Liver (tissue), 9 donors: Measurements from ENCODE around the gene GALNT6. TPM values are rescaled to one million over a fixed set of nuclear protein-coding genes. Genes with fewer than 3 reads are reported as not detected.

Experiments used
- DNase-seq: peaks from one replicate; pipeline ENCODE4 v3.0.0-alpha.2; 2017; ENCODE audit warnings: low spot score
- H3K27ac ChIP-seq, 2 donors: one replicate each; pipeline ENCODE4 v1.7.0; 2013; ENCODE audit warnings: inconsistent platforms in 2 of 2, low read length in 2 of 2, control low read depth in 1 of 2, low read depth in 1 of 2, mild to moderate bottlenecking in 1 of 2
- H3K27me3 ChIP-seq, 4 donors: one replicate each; pipeline versions ENCODE4 v1.6.1 to v1.7.0; 2013; ENCODE audit warnings: low read length in 3 of 4, inconsistent platforms in 1 of 4, mild to moderate bottlenecking in 1 of 4, moderate library complexity in 1 of 4; ENCODE audit not compliant: control insufficient read depth in 4 of 4, insufficient read depth in 4 of 4
- H3K36me3 ChIP-seq, 4 donors: one replicate each; pipeline versions ENCODE4 v1.6.1 to v1.7.0; 2013; ENCODE audit warnings: low read length in 3 of 4, mild to moderate bottlenecking in 3 of 4, low read depth in 1 of 4, moderate library complexity in 1 of 4; ENCODE audit not compliant: control insufficient read depth in 4 of 4, insufficient read depth in 3 of 4
- H3K4me1 ChIP-seq, 4 donors: one replicate each; pipeline versions ENCODE4 v1.6.1 to v1.7.0; 2013; ENCODE audit warnings: low read length in 3 of 4, mild to moderate bottlenecking in 3 of 4, moderate library complexity in 1 of 4; ENCODE audit not compliant: control insufficient read depth in 4 of 4, insufficient read depth in 4 of 4
- H3K4me3 ChIP-seq, 3 donors: one replicate each; pipeline versions ENCODE4 v1.6.1 to v1.7.0; 2013; ENCODE audit warnings: low read length in 3 of 3, control low read depth in 1 of 3, low read depth in 1 of 3, mild to moderate bottlenecking in 1 of 3
- H3K9ac ChIP-seq, 2 donors: one replicate each; pipeline ENCODE4 v1.7.0; 2013; ENCODE audit warnings: low read length in 2 of 2, mild to moderate bottlenecking in 2 of 2, moderate library complexity in 2 of 2, control low read depth in 1 of 2, low read depth in 1 of 2
- H3K9me3 ChIP-seq, 4 donors: one replicate each; pipeline versions ENCODE4 v1.6.1 to v1.7.0; 2013; ENCODE audit warnings: low read length in 3 of 4; ENCODE audit not compliant: control insufficient read depth in 4 of 4
- CTCF ChIP-seq: fragments of 150-350 bp; IDR thresholded peaks from 2 replicates; pipeline ENCODE4 v1.5.1; 2017; ENCODE audit warnings: improper control_type of control experiment, low read depth, low read length; ENCODE audit not compliant: missing input control
- FOXA1 ChIP-seq: IDR thresholded peaks from 2 replicates; pipeline ENCODE4 v1.6.1; 2016; ENCODE audit warnings: antibody characterized with exemption
- FOXA2 ChIP-seq: IDR thresholded peaks from 2 replicates; pipeline ENCODE4 v1.6.1; 2016; ENCODE audit warnings: antibody characterized with exemption
- GABPA ChIP-seq, 2 donors: IDR thresholded peaks in 1 of 2; conservative IDR thresholded peaks in 1 of 2; 2 replicates each; pipeline ENCODE4 v1.6.1; 2016; ENCODE audit warnings: antibody characterized with exemption in 2 of 2, mild to moderate bottlenecking in 1 of 2, moderate library complexity in 1 of 2
- HNF4G ChIP-seq: IDR thresholded peaks from 2 replicates; pipeline ENCODE4 v1.6.1; 2016; ENCODE audit warnings: antibody characterized with exemption
- NR2F2 ChIP-seq: IDR thresholded peaks from 2 replicates; pipeline ENCODE4 v1.6.1; 2016; ENCODE audit warnings: antibody characterized with exemption
- RAD21 ChIP-seq, 2 donors: IDR thresholded peaks; 2 replicates each; pipeline ENCODE4 v1.6.1; 2016; ENCODE audit warnings: antibody characterized with exemption in 2 of 2, mild to moderate bottlenecking in 2 of 2
- REST ChIP-seq: IDR thresholded peaks from 2 replicates; pipeline ENCODE4 v1.6.1; 2016; ENCODE audit warnings: antibody characterized with exemption, mild to moderate bottlenecking
- SP1 ChIP-seq: IDR thresholded peaks from 2 replicates; pipeline ENCODE4 v1.6.1; 2018; ENCODE audit warnings: antibody characterized with exemption, mild to moderate bottlenecking
- YY1 ChIP-seq: IDR thresholded peaks from 2 replicates; pipeline ENCODE4 v1.6.1; 2016; ENCODE audit warnings: antibody characterized with exemption, mild to moderate bottlenecking
- WGBS: extraction: QIAGEN DNeasy Blood & Tissue Kit; methylation state at CpG from one replicate; pipeline ENCODE4 v1.1.7; 2013; 5-methylcytosine and 5-hydroxymethylcytosine counted together
- polyA plus RNA-seq, 2 donors: library from polyadenylated mRNA; stranded (reverse) in 1 of 2; unstranded in 1 of 2; fragments of 200-250 nt in 1 of 2; fragments of >200 nt in 1 of 2; fragmentation: Nextera tagmentation in 1 of 2; extraction: Ambion mirVana in 1 of 2; gene quantifications; one replicate each; pipeline versions ENCODE4 v1.2.1 to v1.2.3, GENCODE V29; 2013 to 2015
- total RNA-seq, 2 donors: library from RNA; depleted of rRNA; stranded (reverse); fragments of >200 nt; gene quantifications; one replicate each; pipeline ENCODE4 v1.2.3, GENCODE V29; 2014
- TF ChIP-seq, protein P1 (sequence below): IDR thresholded peaks from 2 replicates; pipeline ENCODE4 v1.6.1; 2016; ENCODE audit warnings: antibody characterized with exemption
- TF ChIP-seq, protein P2 (sequence below): IDR thresholded peaks from 2 replicates; pipeline ENCODE4 v1.6.1; 2016; ENCODE audit warnings: antibody characterized with exemption
- donor health status: healthy.
- donor health status: healthy.
- donor health status: healthy.
- donor health status: healthy.
- donor health status: healthy.

Gene GALNT6
- total and polyA plus RNA-seq, 4 donors: 0.40 to 24.1 (median 1.2) TPM

DNA sequence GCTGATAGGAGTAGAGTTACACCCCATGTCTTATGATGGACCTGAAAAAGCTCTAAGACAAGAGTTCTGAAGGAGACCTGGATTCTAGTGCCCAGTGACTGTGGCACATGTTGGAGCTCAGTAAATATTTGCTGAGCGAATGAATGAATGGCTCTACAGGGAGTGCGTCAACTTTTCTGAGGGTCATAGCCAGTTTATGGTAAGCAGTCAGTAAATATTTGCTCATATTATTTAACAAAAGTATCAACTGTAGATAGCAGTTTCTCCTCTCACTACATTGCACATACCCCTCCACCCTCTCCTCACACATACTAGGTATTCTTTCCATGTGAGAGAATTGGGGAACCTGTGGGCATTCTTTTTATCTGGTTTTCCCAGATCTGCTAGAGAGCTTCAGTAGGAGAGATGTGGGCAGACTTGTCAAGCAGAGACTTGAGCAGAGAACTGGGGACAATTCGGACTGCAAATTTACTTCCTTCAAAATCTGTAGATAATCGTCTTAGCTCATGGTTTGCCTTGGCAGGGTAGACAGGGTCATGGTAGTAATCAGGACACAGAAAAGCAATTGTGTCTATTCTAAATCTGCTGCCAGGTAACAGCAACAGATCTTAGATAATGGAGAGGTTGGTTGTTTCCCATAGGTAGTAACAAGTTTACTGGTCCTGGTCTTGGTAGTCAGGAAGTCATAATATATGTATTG is 39.1 kb upstream of the GALNT6 start (continued):
- no peak for TF ChIP-seq REST

- TF ChIP-seq FOXA1 (no peak), RAD21 (IDR thresholded peaks at IDR 0.05) (no peak), CTCF (no peak), REST (no peak), NR2F2 (no peak)
- Histone ChIP-seq H3K27me3 (no peaks in the 10 kb centered on the region), H3K4me3 (no peak overlapping the region), H3K36me3 (no peaks in the 10 kb centered on the region), H3K4me1 (peaks cover 0 to 5% (median 4%) of the 10 kb centered on the region in 4 donors), H3K27ac (no peak overlapping the region), H3K9ac (no peak overlapping the region), H3K9me3 (no peaks in the 10 kb centered on the region)
- DNase-seq: no peak
- 97% methylated on average over 4 of the region's 4 CpGs for WGBS
Measured at GRCh38 chr12:51429700-51430099, 38.5 kb upstream of the GALNT6 start.

DNA sequence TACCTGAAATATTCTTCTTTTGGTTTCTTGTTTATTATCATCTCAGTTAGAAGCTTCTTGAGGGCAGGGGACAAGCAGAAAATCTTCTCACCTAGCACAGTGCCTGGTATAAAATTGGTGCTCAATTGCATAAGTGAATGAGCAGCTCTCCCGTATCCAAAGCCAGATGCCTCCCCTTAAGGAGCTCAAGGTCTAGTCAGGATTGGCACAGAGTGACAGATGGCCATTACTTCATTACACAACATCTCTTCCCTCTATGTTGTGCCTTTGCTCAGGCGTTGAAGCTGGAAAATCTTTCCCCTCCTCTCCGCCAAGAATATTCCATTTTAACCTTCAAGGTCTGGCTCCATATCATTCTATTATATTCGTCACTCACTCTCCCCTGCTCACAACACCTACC is 37.0 kb upstream of the GALNT6 start:
- H3K9ac ChIP-seq: no peak overlapping the region
- H3K9me3 ChIP-seq: no peaks in the 10 kb centered on the region
- peaks cover 0 to 5% (median 3%) of the 10 kb centered on the region in 4 donors for H3K4me1 ChIP-seq
- WGBS: 95% methylated on average over 4 of the region's 4 CpGs
- H3K27me3 ChIP-seq: no peaks in the 10 kb centered on the region
- no peak for DNase-seq
- TF ChIP-seq HNF4G (no peak), FOXA2 (no peak), SP1 (no peak), NR2F2 (no peak), GABPA (IDR thresholded peaks at IDR 0.05 in 1 of 2, conservative IDR thresholded peaks at IDR 0.05 in 1 of 2) (no peak), CTCF (no peak), YY1 (no peak)
- TF ChIP-seq, protein P1, sequence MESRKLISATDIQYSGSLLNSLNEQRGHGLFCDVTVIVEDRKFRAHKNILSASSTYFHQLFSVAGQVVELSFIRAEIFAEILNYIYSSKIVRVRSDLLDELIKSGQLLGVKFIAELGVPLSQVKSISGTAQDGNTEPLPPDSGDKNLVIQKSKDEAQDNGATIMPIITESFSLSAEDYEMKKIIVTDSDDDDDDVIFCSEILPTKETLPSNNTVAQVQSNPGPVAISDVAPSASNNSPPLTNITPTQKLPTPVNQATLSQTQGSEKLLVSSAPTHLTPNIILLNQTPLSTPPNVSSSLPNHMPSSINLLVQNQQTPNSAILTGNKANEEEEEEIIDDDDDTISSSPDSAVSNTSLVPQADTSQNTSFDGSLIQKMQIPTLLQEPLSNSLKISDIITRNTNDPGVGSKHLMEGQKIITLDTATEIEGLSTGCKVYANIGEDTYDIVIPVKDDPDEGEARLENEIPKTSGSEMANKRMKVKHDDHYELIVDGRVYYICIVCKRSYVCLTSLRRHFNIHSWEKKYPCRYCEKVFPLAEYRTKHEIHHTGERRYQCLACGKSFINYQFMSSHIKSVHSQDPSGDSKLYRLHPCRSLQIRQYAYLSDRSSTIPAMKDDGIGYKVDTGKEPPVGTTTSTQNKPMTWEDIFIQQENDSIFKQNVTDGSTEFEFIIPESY: no peak
- TF ChIP-seq, protein P2, sequence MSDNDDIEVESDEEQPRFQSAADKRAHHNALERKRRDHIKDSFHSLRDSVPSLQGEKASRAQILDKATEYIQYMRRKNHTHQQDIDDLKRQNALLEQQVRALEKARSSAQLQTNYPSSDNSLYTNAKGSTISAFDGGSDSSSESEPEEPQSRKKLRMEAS: no peak
- no peak overlapping the region for H3K27ac ChIP-seq
- no peaks in the 10 kb centered on the region for H3K36me3 ChIP-seq
- H3K4me3 ChIP-seq: no peak overlapping the region
